ENCODE results near the gene GPR65. TPM values are rescaled to one million over a fixed set of nuclear protein-coding genes. Genes with fewer than 3 reads are reported as not detected.

The GPR65 gene
- total and polyA plus RNA-seq, 3 donors from 2014 or later, result 0.08 to 0.96 (median 0.31) TPM

DNA sequence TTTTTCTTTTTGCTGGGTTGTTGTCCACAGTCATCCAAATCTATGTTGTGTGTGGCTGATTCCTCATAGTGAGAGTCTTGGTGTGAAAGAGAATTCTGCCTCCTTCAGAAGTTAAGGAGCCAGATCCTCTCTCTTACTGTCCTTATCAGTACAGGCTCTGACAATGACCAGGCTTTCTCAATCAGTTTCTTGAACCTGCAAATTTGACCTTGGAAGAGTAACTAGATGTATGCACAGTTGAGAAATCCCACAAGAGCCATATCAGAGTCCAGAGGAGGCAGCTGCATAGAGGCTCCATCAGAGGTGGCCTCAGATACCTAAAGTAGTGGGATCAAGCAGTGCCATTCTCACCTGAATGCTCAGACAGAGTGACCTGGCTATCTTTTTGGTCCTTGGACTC lies 6.5 kb upstream of the GPR65 start:
- H3K27ac ChIP-seq, result no peak overlapping the region
- intact Hi-C loops (cut with DNase I; ENCODE audit: low total_unique reads), result no loop called here
- DNase-seq, result no peak
- H3K9me3 ChIP-seq, result no peaks in the 10 kb centered on the region
- no peak overlapping the region for H3K4me3 ChIP-seq
- H3K36me3 ChIP-seq (ENCODE audit: low read depth, missing control alignments), result no peaks in the 10 kb centered on the region
- H3K27me3 ChIP-seq, result no peaks in the 10 kb centered on the region
- TF ChIP-seq CTCF (IDR thresholded peaks at IDR 0.05), result no peak
- no peak for TF ChIP-seq POLR2A (IDR thresholded peaks at IDR 0.05)
- H3K4me1 ChIP-seq, result peaks cover 35% of the 10 kb centered on the region

DNA sequence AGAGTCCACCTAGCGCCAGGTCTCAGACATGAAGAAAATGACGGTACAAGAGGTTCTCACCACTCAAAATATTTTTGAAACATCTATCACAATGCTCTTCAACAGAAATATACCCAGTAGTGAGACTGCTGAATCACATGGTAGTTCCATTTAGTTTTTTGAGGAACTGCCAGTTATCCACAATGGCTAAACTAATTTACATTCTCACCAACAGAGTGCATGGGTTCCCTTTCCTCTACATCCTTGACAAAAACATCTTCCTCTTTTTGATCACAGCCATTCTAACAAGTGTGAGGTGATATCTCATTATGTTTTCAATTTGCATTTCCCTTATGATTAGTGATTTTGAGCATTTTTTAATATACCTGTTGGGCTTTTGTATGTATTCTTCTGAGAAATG lies 5.7 kb upstream of the GPR65 start:
- no peaks in the 10 kb centered on the region for H3K9me3 ChIP-seq
- H3K27ac ChIP-seq, result no peak overlapping the region
- H3K4me1 ChIP-seq, result peaks cover 27% of the 10 kb centered on the region
- H3K4me3 ChIP-seq, result no peak overlapping the region
- intact Hi-C loops (cut with DNase I; ENCODE audit: low total_unique reads), result no loop called here
- no peaks in the 10 kb centered on the region for H3K36me3 ChIP-seq (ENCODE audit: low read depth, missing control alignments)
- 86 to 93% methylated on average over 2 of the region's 2 CpGs for WGBS, 2 donors
- no peak for DNase-seq
- H3K27me3 ChIP-seq, result no peaks in the 10 kb centered on the region
- TF ChIP-seq POLR2A (IDR thresholded peaks at IDR 0.05), result no peak
- TF ChIP-seq CTCF (IDR thresholded peaks at IDR 0.05), result no peak

GRCh38 chr14:88002421-88003075 lies 2.4 kb upstream of the GPR65 start:
- WGBS, 2 donors, result 84% methylated on average over 4 of the region's 4 CpGs
- Histone ChIP-seq H3K4me3 (no peak overlapping the region), H3K4me1 (no peaks in the 10 kb centered on the region), H3K27me3 (no peaks in the 10 kb centered on the region), H3K36me3 (ENCODE audit: low read depth, missing control alignments) (no peaks in the 10 kb centered on the region), H3K9me3 (no peaks in the 10 kb centered on the region), H3K27ac (no peak overlapping the region)
- no peak for DNase-seq
- TF ChIP-seq CTCF (IDR thresholded peaks at IDR 0.05), result no peak
- TF ChIP-seq POLR2A (IDR thresholded peaks at IDR 0.05), result no peak
- intact Hi-C loops (cut with DNase I; ENCODE audit: low total_unique reads), result no loop called here

- no peaks in the 10 kb centered on the region for H3K4me1 ChIP-seq
- intact Hi-C loops (cut with DNase I; ENCODE audit: low total_unique reads), result no loop called here
- TF ChIP-seq CTCF (IDR thresholded peaks at IDR 0.05) (no peak), POLR2A (IDR thresholded peaks at IDR 0.05) (no peak)
- no peak overlapping the region for H3K4me3 ChIP-seq
- DNase-seq, result no peak
- no peaks in the 10 kb centered on the region for H3K27me3 ChIP-seq
- H3K27ac ChIP-seq, result no peak overlapping the region
- WGBS, 2 donors, result 89% methylated on average over 4 of the region's 4 CpGs
- no peaks in the 10 kb centered on the region for H3K9me3 ChIP-seq
- no peaks in the 10 kb centered on the region for H3K36me3 ChIP-seq (ENCODE audit: low read depth, missing control alignments)
Measured at GRCh38 chr14:88003425-88003824, 1.5 kb upstream of the GPR65 start.

DNA sequence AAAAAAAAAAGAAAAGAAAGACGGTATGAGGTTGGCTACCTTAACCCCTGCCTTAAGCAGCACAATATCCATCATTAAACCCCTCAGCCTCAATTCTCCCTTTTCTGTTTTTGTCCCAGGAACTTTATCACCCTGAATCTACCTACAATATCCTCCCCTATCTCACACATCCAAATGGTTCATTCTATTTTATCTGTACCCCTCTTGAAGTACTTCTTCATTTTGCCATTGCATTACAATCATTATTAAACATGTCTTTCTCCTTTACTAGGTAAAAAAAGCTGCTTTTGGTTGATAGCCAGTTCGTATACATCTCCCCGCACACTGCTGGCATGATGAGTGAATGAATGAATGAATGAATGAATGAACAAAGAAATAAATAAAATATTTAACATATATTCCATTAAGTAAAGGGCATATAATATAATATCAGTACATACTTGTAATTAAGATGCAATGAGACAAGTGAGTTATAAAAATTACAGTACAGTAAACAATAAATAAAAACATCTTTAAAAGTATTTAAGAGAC lies 364 bp upstream of the GPR65 start:
- Histone ChIP-seq H3K4me1 (no peaks in the 10 kb centered on the region), H3K36me3 (ENCODE audit: low read depth, missing control alignments) (no peaks in the 10 kb centered on the region), H3K27me3 (no peaks in the 10 kb centered on the region), H3K9me3 (no peaks in the 10 kb centered on the region), H3K4me3 (no peak overlapping the region), H3K27ac (no peak overlapping the region)
- intact Hi-C loops (cut with DNase I; ENCODE audit: low total_unique reads), result no loop called here
- no peak for TF ChIP-seq POLR2A (IDR thresholded peaks at IDR 0.05)
- no peak for DNase-seq
- 72 to 76% methylated on average over 3 of the region's 3 CpGs for WGBS, 2 donors
